Endometrial microvascular endothelial cells (primary cell): ENCODE measurements around the gene ZBTB20. TPM values are rescaled to one million over a fixed set of nuclear protein-coding genes. Genes with fewer than 3 reads are reported as not detected.

ENCODE experiments used
- in situ Hi-C: cut with HindIII; loops from 2 replicates; pipeline ENCODE4 v1.10.0; 2017; ENCODE audit warnings: low sequenced_read_pairs, low pct_unique_long_range_greater_than_20kb; ENCODE audit errors: inconsistent ontology term
- total RNA-seq: library from RNA; depleted of rRNA; stranded (reverse); fragments of >200 nt; gene quantifications from one replicate; pipeline ENCODE4 v1.2.3, GENCODE V29; 2015; ENCODE audit errors: inconsistent ontology term

ZBTB20 gene
- total RNA-seq, 1 donor from 2014 or later: 6.2 TPM

GRCh38 chr3:114892131-114892879 is 254.8 kb downstream of the ZBTB20 start:
- in situ Hi-C loops: no loop called here

- in situ Hi-C loops: no loop called here
These were observed 259.3 kb downstream of the ZBTB20 start for GRCh38 chr3:114887806-114888205.

- in situ Hi-C loops: no loop called here
These were observed 260.2 kb downstream of the ZBTB20 start for GRCh38 chr3:114886905-114887304.

- in situ Hi-C loops: no loop called here
These were observed 262.7 kb downstream of the ZBTB20 start for GRCh38 chr3:114884213-114884923.

- in situ Hi-C loops: no loop called here
These were observed 267.0 kb downstream of the ZBTB20 start for GRCh38 chr3:114880078-114880477.

GRCh38 chr3:114879059-114880031 is 267.7 kb downstream of the ZBTB20 start:
- in situ Hi-C loops: no loop called here

GRCh38 chr3:114878114-114878839 is 268.8 kb downstream of the ZBTB20 start:
- in situ Hi-C loops: no loop called here

GRCh38 chr3:114877378-114878113 is 269.5 kb downstream of the ZBTB20 start:
- in situ Hi-C loops: no loop called here

GRCh38 chr3:114874522-114874971 is 272.5 kb downstream of the ZBTB20 start:
- in situ Hi-C loops: no loop called here

- in situ Hi-C loops: no loop called here
These were observed 273.5 kb downstream of the ZBTB20 start for GRCh38 chr3:114873591-114873990.

GRCh38 chr3:114872588-114872987 is 274.5 kb downstream of the ZBTB20 start:
- in situ Hi-C loops: no loop called here

GRCh38 chr3:114872050-114872449 is 275.0 kb downstream of the ZBTB20 start:
- in situ Hi-C loops: no loop called here

GRCh38 chr3:114867835-114868503 is 279.1 kb downstream of the ZBTB20 start:
- in situ Hi-C loops: no loop called here

GRCh38 chr3:114867359-114867758 is 279.7 kb downstream of the ZBTB20 start:
- in situ Hi-C loops: no loop called here

- in situ Hi-C loops: no loop called here
These were observed 280.7 kb downstream of the ZBTB20 start for GRCh38 chr3:114866430-114866829.

GRCh38 chr3:114864970-114865369 is 282.1 kb downstream of the ZBTB20 start:
- in situ Hi-C loops: no loop called here

GRCh38 chr3:114863848-114864247 is 283.2 kb downstream of the ZBTB20 start:
- in situ Hi-C loops: no loop called here
